22Rv1 (cell line): Measurements from ENCODE around the gene TAS1R2.

Source experiments
- ZFX ChIP-seq: fragments of 450-650 bp; IDR thresholded peaks from 2 replicates; pipeline ENCODE4 v1.6.1; 2017; ENCODE audit warnings: antibody characterized with exemption, borderline replicate concordance
- TF ChIP-seq, protein P1 (sequence below): fragments of 450-650 bp; IDR thresholded peaks from 2 replicates; pipeline ENCODE4 v1.5.1; 2017; ENCODE audit warnings: mild to moderate bottlenecking

DNA sequence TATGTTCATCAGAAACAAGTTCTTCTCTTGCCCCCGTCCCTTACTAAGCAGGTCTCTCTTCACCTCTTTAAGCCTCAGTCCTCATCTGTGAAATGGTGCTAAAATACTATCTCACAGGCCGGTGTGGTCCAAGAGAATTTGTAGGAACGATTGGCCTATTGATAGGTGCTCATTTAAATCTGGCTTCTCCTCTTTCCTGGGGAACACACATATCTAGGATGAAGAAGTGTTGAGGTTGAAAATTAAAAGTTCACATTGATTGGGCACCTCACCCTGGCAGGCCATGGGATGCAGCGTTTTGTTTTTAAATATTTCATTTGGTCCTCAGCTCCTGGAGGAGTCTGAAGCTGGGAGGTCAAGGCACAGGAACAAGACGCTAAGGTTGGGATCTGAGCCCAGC, 8.9 kb upstream of the TAS1R2 start:
- TF ChIP-seq, protein P1, sequence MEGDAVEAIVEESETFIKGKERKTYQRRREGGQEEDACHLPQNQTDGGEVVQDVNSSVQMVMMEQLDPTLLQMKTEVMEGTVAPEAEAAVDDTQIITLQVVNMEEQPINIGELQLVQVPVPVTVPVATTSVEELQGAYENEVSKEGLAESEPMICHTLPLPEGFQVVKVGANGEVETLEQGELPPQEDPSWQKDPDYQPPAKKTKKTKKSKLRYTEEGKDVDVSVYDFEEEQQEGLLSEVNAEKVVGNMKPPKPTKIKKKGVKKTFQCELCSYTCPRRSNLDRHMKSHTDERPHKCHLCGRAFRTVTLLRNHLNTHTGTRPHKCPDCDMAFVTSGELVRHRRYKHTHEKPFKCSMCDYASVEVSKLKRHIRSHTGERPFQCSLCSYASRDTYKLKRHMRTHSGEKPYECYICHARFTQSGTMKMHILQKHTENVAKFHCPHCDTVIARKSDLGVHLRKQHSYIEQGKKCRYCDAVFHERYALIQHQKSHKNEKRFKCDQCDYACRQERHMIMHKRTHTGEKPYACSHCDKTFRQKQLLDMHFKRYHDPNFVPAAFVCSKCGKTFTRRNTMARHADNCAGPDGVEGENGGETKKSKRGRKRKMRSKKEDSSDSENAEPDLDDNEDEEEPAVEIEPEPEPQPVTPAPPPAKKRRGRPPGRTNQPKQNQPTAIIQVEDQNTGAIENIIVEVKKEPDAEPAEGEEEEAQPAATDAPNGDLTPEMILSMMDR = no peak
- TF ChIP-seq ZFX = no peak
